ENCODE data around the gene MECR.
"Not testable (repeated sequence)": the region's sequence is repeated elsewhere in the genome, so short reads cannot be mapped to it uniquely, and the experiment has no call there.

MECR gene

GRCh38 chr1:29164588-29164987 is 66.1 kb downstream of the MECR start:
- DNase-seq: no peak

DNA sequence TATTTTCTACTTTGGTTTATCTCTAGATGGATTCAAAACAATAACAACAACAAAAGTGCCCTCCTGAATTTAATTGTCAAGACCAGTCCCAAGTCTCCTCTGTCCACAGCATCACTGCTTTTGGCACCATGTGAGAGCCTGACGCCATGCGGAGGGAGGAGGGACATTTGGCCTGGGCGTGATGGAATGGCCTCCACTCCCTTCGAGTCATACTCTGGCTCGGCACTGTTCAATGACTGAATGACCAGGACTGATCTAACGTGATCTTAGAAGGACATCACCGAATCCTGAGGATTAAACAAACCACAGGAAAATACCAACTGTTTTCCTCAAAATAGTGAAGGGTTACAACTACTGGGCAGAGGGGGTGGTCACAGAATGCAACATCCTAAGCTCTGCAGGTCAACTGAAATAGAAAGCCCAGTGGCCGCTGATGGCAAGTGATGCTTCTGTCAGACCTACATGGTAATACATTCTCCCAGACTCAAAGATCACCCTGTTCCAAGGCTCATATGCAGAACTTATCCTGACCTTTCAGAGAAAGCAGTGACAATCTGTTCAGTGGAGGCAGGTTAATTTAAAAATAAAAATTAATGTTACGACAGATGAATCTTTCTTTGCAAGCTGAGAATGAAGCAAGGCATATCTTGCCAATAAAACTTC is 68.1 kb downstream of the MECR start:
- DNase-seq: no peak

DNA sequence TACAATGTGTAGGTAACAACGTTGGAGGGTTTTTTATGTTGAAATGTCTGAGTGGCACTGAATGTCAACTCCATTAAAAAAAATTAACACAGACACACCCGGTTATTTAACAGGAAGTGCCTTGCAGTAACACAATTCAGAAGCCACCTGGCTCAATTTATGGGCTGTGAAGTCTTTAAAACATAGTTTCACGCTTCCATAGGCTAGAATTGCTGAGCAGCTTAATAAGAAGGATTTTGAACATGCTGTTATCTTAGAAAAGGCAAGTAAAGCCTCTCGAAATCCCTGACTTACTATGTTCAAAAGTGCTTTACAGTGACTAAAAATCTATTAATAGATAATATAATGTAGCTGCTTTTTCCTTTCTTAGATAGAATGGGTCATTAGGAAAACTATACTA is 68.7 kb downstream of the MECR start:
- no peak for DNase-seq

GRCh38 chr1:29159773-29160172 is 71.0 kb downstream of the MECR start:
- no peak for DNase-seq

GRCh38 chr1:29157269-29157601 is 73.5 kb downstream of the MECR start:
- no peak for DNase-seq

DNA sequence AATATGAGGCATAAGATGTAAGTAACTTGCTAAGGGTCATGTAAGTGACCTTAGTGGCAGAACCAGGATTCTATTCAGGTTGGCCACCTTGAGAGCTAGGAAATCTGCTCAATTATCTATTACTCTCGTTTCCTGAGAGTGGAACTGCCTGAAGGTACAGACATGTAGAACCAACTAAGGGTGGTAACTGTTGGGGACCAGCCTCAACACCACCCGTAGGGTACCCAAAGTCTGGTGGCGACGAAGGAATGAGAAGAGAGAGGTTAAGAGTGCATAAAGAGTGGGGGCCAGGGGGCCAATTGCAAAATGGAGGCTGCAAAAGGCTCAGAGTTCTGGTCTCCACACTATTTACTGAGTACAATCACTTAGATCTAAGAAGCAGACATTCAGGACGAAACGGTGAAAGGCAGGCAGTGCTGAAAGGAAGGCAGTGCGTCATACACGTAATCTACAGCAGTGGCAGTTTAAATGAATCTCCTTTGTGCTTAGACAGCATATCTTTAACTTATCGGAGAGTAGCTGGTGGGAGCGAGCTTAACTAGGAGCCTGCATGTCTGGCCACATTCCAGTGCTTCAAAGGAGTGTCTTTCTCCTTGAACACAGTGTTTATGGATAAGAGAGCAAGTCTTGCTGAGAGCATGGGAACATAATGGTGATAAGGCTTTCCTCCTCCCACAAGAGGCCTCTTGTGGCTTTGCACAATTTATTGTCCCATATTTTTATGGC is 74.0 kb downstream of the MECR start:
- no peak for DNase-seq

- DNase-seq: no peak
These were observed 78.5 kb downstream of the MECR start for GRCh38 chr1:29152046-29152805.

GRCh38 chr1:29150346-29150745 is 80.4 kb downstream of the MECR start:
- not testable (repeated sequence) for DNase-seq

DNA sequence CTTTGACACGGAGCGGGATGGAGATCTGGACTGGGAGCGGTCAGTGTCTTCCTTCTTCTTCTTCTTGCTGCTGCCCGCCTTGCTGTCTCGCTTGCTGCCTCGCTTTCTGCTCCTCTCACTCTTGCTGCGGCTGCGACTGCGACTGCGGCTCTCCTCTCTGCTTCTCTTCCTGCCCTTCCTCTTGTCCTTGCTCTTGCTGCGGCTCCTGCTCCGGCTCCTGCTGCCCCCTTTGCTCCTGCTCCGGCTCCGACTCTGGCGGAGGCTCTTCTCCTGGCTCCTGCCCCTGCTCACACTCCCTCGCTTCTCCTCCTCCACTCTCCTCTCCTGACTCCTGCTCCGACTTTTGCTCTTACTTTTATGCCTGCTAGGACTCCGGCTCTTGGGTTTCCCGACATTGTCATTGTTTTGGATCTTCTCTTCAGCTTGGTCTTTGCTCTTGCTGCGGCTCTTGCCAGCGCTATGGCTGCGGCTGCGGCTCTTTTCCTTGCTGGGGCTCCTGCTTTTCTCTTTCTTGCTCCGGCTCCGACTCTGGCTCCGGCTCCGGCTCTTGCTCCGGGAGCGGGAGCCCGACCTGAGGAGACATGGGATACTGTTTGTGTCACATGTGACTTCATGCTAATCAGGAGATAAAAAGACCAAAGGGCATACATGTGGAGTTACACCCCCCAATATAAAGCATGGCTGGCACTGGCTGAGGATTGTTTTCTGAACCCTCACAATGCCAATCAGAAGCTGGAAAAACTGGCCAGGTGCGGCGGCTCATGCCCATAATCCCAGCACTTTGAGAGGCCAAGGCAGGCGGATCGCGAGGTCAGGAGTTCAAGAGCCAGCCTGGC is 81.9 kb downstream of the MECR start:
- DNase-seq: no peak

GRCh38 chr1:29145739-29146437 is 84.8 kb downstream of the MECR start:
- DNase-seq: no peak

GRCh38 chr1:29144178-29144577 is 86.6 kb downstream of the MECR start:
- DNase-seq: no peak

- no peak for DNase-seq
These were observed 88.0 kb downstream of the MECR start for GRCh38 chr1:29142714-29143113.

Measured in activated CD4-positive, alpha-beta T cell treated with anti-CD3 and anti-CD28 coated beads, Interleukin-2, Interleukin-6, amounts not matched to agents 100 ng/mL and 50 ng/mL, durations not matched to agents 16 hours and 8 hours (primary cell).